Activated CD4-positive, alpha-beta T cell treated with anti-CD3 and anti-CD28 coated beads, Interleukin-2, amount 50 U/mL, for 16 hours (primary cell): ENCODE results near the gene PRPH.
"Not testable (repeated sequence)": the region's sequence is repeated elsewhere in the genome, so short reads cannot be mapped to it uniquely, and the experiment has no call there.

Source experiments
- DNase-seq: peaks from one replicate; pipeline ENCODE4 v3.0.0-alpha.2; 2020

The PRPH gene

GRCh38 chr12:49295082-49295936 is at the start of gene PRPH:
PRPH (plus strand) TSS chr12:49295147; CDS start chr12:49295201, 54 bp downstream.
- DNase-seq = no peak

- no peak for DNase-seq
Measured at GRCh38 chr12:49251357-49251756, 43.6 kb upstream of the PRPH start.

- no peak for DNase-seq
Measured at GRCh38 chr12:49253033-49253623, 41.8 kb upstream of the PRPH start.

GRCh38 chr12:49255456-49255855 is 39.5 kb upstream of the PRPH start:
- DNase-seq = not testable (repeated sequence)

GRCh38 chr12:49255857-49256637 is 38.9 kb upstream of the PRPH start:
- DNase-seq = no peak

- DNase-seq = not testable (repeated sequence)
Measured at GRCh38 chr12:49257508-49258184, 37.3 kb upstream of the PRPH start.

GRCh38 chr12:49259452-49259851 is 35.5 kb upstream of the PRPH start:
- DNase-seq = no peak

GRCh38 chr12:49260166-49260565 is 34.8 kb upstream of the PRPH start:
- DNase-seq = no peak

GRCh38 chr12:49260571-49261363 is 34.2 kb upstream of the PRPH start:
- no peak for DNase-seq

- no peak for DNase-seq
Measured at GRCh38 chr12:49261721-49262120, 33.2 kb upstream of the PRPH start.

GRCh38 chr12:49263400-49263763 is 31.6 kb upstream of the PRPH start:
- DNase-seq = no peak

GRCh38 chr12:49264466-49264872 is 30.5 kb upstream of the PRPH start:
- DNase-seq = no peak

- peak; percentile 97 for DNase-seq
Measured at GRCh38 chr12:49264873-49265792, 29.8 kb upstream of the PRPH start, which contains the start of gene TUBA1C. TUBA1C (plus strand) TSS chr12:49265082; CDS start chr12:49265182, 100 bp downstream.

- DNase-seq = not testable (repeated sequence)
Measured at GRCh38 chr12:49269191-49269590, 25.8 kb upstream of the PRPH start.

GRCh38 chr12:49272790-49273725 is 21.9 kb upstream of the PRPH start:
- no peak for DNase-seq

- no peak for DNase-seq
Measured at GRCh38 chr12:49273726-49274395, 21.1 kb upstream of the PRPH start.

GRCh38 chr12:49274396-49275069 is 20.4 kb upstream of the PRPH start:
- DNase-seq = no peak
